ENCODE data around the gene SH2D4B.

Gene SH2D4B

GRCh38 chr10:80662429-80663261, 124.9 kb downstream of the SH2D4B start:
- no peaks in the 10 kb centered on the region for H3K27me3 ChIP-seq
- peak; percentile 85 for TF ChIP-seq CTCF (IDR thresholded peaks at IDR 0.05)
- H3K4me1 ChIP-seq (ENCODE audit: control insufficient read depth in 1 of 2, insufficient read depth in 1 of 2, low read depth in 1 of 2, low read length in 1 of 2): peaks cover 56 to 58% of the 10 kb centered on the region in 2 experiments
- peak overlapping the region; percentile 43 to 48 for H3K4me3 ChIP-seq (ENCODE audit: low read depth in 1 of 2, low read length in 1 of 2)
- peak overlapping the region; percentile 93 for H3K27ac ChIP-seq
- H3K9me3 ChIP-seq: no peaks in the 10 kb centered on the region
- H3K36me3 ChIP-seq: no peaks in the 10 kb centered on the region

GRCh38 chr10:80664071-80664680, 126.5 kb downstream of the SH2D4B start:
- TF ChIP-seq CTCF (IDR thresholded peaks at IDR 0.05): peak; percentile 82
- no peaks in the 10 kb centered on the region for H3K27me3 ChIP-seq
- no peaks in the 10 kb centered on the region for H3K36me3 ChIP-seq
- no peak overlapping the region for H3K4me3 ChIP-seq (ENCODE audit: low read depth in 1 of 2, low read length in 1 of 2)
- no peaks in the 10 kb centered on the region for H3K9me3 ChIP-seq
- peaks cover 50 to 51% of the 10 kb centered on the region in 2 experiments for H3K4me1 ChIP-seq (ENCODE audit: control insufficient read depth in 1 of 2, insufficient read depth in 1 of 2, low read depth in 1 of 2, low read length in 1 of 2)
- no peak overlapping the region for H3K27ac ChIP-seq

GRCh38 chr10:80669485-80669884, 131.8 kb downstream of the SH2D4B start:
- peaks cover 4% of the 10 kb centered on the region for H3K27me3 ChIP-seq
- no peak for TF ChIP-seq CTCF (IDR thresholded peaks at IDR 0.05)
- no peaks in the 10 kb centered on the region for H3K9me3 ChIP-seq
- H3K4me1 ChIP-seq (ENCODE audit: control insufficient read depth in 1 of 2, insufficient read depth in 1 of 2, low read depth in 1 of 2, low read length in 1 of 2): no peaks in the 10 kb centered on the region
- H3K4me3 ChIP-seq (ENCODE audit: low read depth in 1 of 2, low read length in 1 of 2): no peak overlapping the region
- H3K36me3 ChIP-seq: no peaks in the 10 kb centered on the region
- H3K27ac ChIP-seq: no peak overlapping the region

GRCh38 chr10:80670774-80671173, 133.1 kb downstream of the SH2D4B start:
- H3K36me3 ChIP-seq: no peaks in the 10 kb centered on the region
- no peak for TF ChIP-seq CTCF (IDR thresholded peaks at IDR 0.05)
- H3K27ac ChIP-seq: no peak overlapping the region
- H3K27me3 ChIP-seq: peaks cover 4% of the 10 kb centered on the region
- H3K9me3 ChIP-seq: no peaks in the 10 kb centered on the region
- no peak overlapping the region for H3K4me3 ChIP-seq (ENCODE audit: low read depth in 1 of 2, low read length in 1 of 2)
- H3K4me1 ChIP-seq (ENCODE audit: control insufficient read depth in 1 of 2, insufficient read depth in 1 of 2, low read depth in 1 of 2, low read length in 1 of 2): no peaks in the 10 kb centered on the region

- Histone ChIP-seq H3K9me3 (no peaks in the 10 kb centered on the region), H3K27ac (no peak overlapping the region), H3K36me3 (no peaks in the 10 kb centered on the region), H3K27me3 (peaks cover 4% of the 10 kb centered on the region), H3K4me3 (ENCODE audit: low read depth in 1 of 2, low read length in 1 of 2) (no peak overlapping the region), H3K4me1 (ENCODE audit: control insufficient read depth in 1 of 2, insufficient read depth in 1 of 2, low read depth in 1 of 2, low read length in 1 of 2) (no peaks in the 10 kb centered on the region)
- no peak for TF ChIP-seq CTCF (IDR thresholded peaks at IDR 0.05)
These were observed 134.1 kb downstream of the SH2D4B start for GRCh38 chr10:80671847-80672246.

All from neutrophil (primary cell).